CD4-positive, alpha-beta T cell treated with Interleukin-4 for 1 hour (primary cell): ENCODE results near the gene SEMA6D.
"Not testable (repeated sequence)": the region's sequence is repeated elsewhere in the genome, so short reads cannot be mapped to it uniquely, and the experiment has no call there.

ENCODE experiments used
- DNase-seq, 2 donors: peaks; one replicate each; pipeline ENCODE4 v3.0.0-alpha.2; 2020 to 2022

Gene SEMA6D

DNA sequence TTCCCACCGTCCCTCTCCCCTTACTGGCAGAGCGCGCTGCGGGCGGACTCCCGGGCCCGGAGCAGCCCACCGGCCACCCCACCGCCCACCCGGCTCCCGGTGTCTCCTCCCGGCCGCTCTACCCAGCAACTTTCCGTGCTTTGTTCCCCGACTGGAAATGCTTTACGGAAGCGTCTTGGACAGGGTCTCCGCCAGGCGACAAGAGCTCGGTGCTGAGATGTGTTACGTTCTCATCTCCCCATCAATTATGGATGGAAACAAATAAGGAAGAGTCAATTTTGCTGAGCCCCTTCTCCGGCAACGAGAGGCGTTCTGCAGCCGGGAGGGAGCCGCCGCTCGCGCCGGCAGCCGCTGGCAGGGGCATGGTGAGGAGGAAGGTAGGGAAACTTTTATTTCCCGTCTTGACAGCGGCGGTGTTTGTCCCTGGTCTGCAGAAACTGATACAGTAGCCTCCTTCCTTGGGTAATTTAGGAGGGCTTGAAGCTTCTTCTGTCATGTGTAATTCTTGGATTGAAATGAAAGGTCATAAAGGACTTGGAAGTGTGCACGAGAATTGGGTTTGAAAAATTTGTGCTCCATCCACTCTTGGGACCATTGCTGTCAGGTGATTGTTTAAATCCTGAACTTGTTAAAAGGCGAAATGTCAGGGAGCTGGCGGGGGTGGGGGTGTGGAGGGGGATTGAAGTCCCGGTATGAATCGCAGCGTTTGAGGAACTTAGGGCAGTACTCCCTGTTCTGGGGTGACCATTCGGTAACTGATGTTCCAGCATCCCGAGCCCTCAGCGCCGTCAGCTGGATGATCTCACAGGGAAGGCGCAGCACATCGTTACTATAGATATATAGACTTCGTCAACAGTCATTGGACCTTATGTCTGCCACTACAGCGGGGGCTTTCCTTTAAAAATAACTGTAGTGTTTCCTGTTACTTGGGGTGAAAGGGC is 1.5 kb downstream of the SEMA6D start:
- DNase-seq: no peak

DNA sequence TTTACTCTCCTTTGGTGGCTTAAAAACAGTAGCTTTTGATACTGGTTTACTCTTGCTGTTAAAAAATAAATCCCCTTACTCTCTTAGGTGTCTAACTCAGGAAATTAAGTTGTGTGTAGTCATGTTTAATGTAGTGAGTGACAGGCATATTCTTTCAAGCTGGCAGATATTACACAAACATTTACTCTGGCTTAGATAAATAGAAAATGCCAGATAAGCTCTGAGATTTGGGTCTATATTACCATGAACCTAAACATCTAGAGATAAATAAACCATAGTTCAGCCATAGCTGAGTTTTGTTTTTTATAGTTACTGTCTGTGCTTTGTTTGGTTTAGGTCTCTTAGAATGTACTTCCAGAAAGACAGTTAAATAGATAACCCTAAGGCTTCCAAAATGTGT is 2.4 kb downstream of the SEMA6D start:
- no peak for DNase-seq

GRCh38 chr15:47720555-47720954 is 3.2 kb downstream of the SEMA6D start:
- no peak for DNase-seq

GRCh38 chr15:47721676-47722075 is 4.4 kb downstream of the SEMA6D start:
- DNase-seq: no peak

DNA sequence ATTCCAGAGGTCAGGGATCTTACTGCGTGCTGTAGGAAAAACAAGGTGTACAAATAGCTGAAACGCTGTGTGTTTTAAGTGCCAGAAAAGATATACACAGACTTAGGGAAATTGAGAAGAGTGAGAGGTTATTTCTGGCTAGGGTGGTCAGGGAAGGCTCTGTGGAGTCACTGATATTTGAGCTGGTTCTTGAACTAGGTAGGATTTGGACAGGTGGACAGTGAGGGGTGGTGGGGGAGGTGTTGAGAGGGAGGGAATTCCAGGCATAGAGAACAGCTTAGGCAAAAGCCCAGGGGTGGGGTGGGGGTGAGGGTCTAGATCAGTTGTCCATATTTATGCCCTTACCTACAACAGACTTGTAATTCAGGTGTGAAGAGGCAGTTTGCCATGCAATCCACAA is 7.0 kb downstream of the SEMA6D start:
- DNase-seq: no peak

DNA sequence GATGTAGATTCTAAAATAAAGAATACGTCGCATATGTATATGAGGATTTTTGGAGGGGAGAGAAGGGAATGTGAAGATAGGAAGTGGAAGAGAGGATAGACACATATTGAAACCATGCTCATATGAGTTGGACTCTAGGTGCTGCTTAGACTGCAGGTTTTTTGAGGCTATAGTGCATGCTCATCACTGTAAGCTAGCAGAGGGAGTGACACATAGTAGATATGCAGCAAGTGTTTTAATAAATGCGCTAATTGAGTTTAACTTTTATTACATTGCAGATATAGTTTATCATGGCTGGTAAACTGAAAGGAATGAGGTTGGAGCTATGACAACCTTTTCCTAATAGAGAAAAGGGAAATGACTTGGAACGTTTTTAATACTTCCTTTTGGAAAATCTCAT is 7.7 kb downstream of the SEMA6D start:
- no peak for DNase-seq

GRCh38 chr15:47725906-47726305 is 8.6 kb downstream of the SEMA6D start:
- no peak for DNase-seq

DNA sequence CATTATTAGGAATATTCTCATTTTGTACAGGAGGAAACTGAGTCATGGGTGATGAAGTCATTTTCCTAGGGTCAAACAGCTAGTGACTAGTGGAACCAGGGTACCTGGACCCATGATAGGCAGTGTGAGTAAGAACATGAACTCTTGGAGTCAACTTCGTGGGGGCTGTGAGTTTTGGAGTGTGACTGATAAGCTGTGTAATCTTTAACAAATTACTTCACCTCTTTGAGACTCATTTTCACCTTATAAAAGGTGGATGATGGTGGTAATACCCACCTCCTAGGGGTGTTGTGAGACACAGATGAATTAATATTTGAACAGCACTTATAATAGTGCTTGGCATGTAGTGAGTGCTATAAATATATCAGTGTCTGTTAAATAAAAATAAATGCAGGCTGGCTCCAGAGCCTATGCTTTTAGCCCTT is 9.1 kb downstream of the SEMA6D start:
- no peak for DNase-seq

DNA sequence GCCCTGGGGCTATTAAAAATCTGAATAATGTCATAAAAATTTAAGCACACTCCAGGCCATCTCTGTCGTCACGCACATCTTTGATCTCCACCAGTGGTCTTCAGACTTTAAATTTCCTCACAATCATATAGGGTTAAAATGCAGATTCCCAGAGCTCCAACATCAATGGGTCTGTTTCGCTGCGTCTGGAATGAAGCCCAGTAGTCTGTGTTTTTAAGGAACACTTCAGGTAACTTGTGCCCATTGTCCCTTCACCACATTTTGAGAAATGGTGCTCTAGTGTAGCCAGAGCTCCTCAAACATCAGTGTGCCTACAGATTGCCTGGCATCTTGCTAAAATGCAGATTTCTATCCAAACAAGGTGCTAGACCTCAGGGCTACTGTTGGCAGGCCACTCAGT is 9.8 kb downstream of the SEMA6D start:
- DNase-seq: no peak

DNA sequence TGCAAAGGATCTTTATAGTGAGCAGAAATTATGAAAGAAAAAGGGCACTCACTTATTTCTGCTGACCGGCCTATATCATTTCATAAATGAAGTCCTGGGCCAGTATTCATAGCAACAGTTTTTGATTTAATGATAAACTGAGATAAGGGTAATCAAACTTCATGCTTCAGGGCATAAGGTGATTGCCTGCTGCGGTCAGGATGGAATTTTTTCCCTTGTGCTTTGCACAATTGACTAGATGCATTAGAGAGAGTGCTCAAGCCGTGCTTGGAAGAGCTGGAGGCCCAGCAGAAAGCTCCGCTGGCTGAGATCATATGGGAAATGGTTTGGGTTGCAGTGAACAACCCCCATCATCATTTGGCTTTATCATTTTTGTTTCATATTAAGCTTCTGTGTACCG is 10.4 kb downstream of the SEMA6D start:
- no peak for DNase-seq

DNA sequence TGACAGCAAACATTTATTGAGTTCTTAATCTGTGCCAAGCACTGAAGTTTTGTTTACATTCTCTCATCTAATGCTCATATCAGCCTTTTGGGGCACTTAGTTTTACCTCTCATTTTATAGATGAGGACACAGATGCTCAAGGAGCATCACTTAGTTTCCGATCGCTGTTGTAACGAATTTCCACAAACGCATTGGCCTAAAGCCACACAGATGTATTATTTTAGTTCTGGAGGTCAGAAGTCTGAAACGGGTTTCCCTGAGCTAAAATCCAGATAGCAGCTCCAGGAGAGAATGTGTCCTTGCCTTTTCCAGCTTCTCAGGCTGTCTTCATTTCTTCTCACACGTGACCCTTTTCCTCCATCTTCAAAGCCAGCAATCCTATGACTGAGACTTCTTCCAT is 11.1 kb downstream of the SEMA6D start:
- no peak for DNase-seq

DNA sequence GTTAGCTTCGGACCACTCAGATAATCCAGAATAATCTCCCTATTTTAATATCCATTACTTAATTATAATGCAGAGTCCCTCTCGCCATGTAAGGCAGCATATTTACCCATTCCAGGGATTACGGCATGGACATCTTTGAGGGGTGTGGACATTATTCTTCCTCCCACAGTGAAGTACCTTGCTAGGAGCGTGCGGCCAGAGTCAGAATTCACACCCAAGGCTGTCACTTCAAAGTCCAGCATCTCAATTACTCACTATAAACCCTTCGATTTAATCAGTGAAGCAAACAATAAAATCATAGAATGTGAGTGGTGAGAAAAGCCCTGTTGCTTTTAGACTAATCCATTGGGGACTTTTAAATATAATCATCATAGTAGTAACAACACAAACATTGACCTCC is 11.6 kb downstream of the SEMA6D start:
- DNase-seq: no peak

DNA sequence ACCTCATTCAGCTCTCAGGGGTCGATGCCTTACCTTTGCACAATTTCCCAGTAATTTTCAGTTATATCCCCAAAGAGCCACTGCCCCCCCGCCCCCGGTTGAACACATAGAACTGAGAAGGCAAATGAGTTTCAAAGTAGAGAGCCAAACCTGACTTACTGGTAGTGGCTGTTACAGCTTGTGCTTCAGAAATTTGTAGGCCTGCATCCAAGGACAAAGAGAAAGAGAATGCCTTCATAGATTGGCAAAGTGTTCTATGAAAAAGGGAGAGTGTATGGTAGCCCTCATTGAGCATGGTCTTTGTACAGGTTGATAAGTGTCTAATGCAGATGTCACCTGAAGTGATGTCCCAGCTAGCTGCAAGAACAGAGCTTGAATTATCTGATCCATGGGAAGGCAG is 13.9 kb downstream of the SEMA6D start:
- no peak for DNase-seq

DNA sequence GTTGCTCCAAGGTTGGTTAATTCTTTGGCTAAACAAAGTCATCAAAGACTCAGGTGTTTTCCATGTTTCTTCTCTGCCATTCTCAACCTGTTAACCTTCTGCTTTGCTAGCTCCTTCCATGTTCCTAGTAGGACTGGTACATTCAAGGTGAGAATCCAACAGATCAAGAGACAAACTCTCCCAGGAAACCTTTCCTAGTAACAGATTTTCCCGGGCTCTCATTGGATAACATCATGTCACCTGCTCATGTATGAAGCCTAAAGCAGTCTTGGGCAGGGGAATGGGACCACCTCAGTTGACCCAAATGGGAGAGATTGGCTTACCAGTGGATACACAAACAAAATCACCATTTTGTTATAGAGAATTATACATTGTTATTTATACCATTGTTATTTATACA is 14.9 kb downstream of the SEMA6D start:
- no peak for DNase-seq

DNA sequence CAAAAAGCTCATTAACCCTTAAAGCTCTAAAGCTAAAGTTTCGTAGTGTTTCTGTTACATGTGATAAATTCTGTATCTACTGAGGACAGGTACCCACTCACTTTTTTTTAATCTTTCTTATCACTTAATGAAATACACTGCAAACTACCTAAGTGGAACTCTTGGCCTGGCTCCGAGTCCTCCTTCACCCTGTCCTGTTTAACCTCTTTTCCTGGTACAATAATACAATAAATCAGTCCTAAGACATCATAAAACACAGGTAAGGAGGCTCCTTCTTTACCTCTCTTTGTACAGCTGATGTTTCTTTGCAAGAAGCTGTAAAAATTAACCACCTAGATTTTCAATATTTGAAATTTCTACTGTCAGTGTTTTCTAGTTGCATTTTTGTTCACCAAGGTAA is 15.8 kb downstream of the SEMA6D start:
- DNase-seq: no peak

- no peak for DNase-seq
Observed at GRCh38 chr15:47736143-47736786, 19.0 kb downstream of the SEMA6D start.

DNA sequence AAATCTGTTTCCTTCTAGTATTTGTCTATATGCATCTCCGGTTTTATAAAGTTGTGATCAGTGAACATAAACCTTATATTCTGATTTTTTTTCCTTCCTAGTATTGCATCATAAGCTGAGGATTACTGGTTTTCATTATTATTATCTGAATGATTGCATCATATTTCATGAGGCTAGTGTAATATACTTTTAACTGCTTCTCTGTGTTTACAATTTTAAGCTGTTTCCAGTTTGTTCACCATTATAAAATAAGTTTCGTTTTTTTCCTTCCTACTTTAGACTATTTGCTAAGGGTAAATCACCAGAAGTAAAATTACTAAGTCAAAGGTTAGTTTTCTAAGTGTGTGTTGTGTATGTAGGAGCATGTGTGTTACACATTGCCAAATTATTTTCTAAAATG is 20.2 kb downstream of the SEMA6D start:
- DNase-seq: no peak

GRCh38 chr15:47738144-47738825 is 21.0 kb downstream of the SEMA6D start:
- not testable (repeated sequence) for DNase-seq

GRCh38 chr15:47741082-47741481 is 23.8 kb downstream of the SEMA6D start:
- DNase-seq: no peak

DNA sequence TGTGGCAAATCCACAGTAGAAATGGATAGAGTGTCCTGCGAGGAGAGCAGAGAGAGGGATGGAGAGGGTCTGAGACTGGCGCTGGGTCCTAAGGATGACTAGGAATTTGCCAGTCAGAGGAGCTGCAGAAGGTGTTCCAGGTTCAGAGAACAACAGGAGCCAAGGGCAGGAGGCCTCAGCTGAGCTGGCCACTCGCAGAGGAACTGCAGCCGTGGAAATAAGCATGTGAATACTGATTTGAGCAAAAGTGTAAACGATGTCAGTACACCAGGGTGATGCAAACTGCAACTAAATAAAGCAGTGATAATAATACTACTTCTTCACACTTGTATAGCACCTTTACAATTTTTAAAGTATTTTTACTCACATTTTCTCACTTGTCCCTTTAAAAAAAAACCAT is 24.6 kb downstream of the SEMA6D start:
- no peak for DNase-seq

DNA sequence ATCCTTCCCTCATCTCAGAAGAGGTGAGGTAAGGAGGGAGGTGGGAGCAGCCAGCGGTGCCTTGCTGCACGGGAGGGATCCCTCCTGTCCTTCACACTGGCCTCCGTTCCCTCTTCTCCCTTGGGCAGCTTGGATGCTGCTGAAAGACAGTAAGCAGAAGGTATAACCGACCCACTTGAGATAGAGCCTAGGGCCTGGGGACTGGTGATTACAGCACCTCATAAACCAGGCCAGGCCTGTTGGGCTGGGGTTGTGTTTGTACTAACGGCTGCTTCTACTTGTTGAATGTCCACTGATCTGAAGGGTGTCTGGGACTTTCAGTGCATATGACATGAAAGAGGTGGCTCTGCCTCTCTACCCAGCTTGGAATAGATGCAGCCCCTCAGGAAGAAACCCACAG is 25.0 kb downstream of the SEMA6D start:
- DNase-seq: no peak

DNA sequence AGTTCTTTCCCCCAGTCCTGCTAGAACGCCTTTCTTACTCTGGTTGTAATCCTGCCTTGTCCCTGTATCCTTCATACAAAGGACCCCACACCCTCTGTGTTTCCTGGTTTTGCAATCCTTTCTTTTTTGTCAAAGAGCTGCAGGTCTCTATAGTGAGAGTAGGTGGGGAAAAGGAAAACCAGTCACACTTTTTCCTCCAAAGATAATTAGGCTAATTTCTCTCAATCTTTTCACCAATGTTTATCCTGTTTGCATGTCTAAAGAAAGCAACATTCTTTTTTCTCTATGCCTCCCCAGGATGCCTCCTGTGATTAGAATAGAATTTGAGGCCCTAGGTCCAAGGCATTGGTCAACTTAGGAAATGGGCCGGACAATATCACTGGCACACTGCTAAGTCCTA is 25.4 kb downstream of the SEMA6D start:
- no peak for DNase-seq

GRCh38 chr15:47743385-47743784 is 26.1 kb downstream of the SEMA6D start:
- DNase-seq: no peak

- no peak for DNase-seq
Observed at GRCh38 chr15:47743886-47744285, 26.6 kb downstream of the SEMA6D start.
